Natural killer cell (primary cell): Measurements from ENCODE around the gene TACR2. TPM values are rescaled to one million over a fixed set of nuclear protein-coding genes. Genes with fewer than 3 reads are reported as not detected.

Experiments
- ATAC-seq, 3 donors: fragments of 150-1000 bp in 2 of 3; fragments of 200-7000 bp in 1 of 3; cut with Tn5 transposase; 1 replicate in 1 of 3; 2 replicates in 2 of 3; pipeline ENCODE4 v1.10.0; 2021; ENCODE audit warnings: mild to moderate bottlenecking in 2 of 3, moderate library complexity in 2 of 3
- DNase-seq, 2 donors: peaks; one replicate each; pipeline versions ENCODE4 v3.0.0 to v3.0.0-alpha.2; 2013 to 2021; ENCODE audit warnings: mixed read lengths in 1 of 2
- H3K27ac ChIP-seq: one replicate; pipeline ENCODE4 v1.5.1; 2013; ENCODE audit warnings: mild to moderate bottlenecking, low read length
- H3K27me3 ChIP-seq: one replicate; pipeline ENCODE4 v1.6.1; 2013; ENCODE audit warnings: low read length; ENCODE audit not compliant: control insufficient read depth, insufficient read depth
- H3K36me3 ChIP-seq: one replicate; pipeline ENCODE4 v1.6.1; 2013; ENCODE audit warnings: low read length; ENCODE audit not compliant: control insufficient read depth, insufficient read depth
- H3K4me1 ChIP-seq: one replicate; pipeline ENCODE4 v1.6.1; 2013; ENCODE audit warnings: low read length; ENCODE audit not compliant: control insufficient read depth, insufficient read depth
- H3K4me3 ChIP-seq: one replicate; pipeline ENCODE4 v1.5.1; 2013; ENCODE audit warnings: low read length
- H3K9me3 ChIP-seq: one replicate; pipeline ENCODE4 v1.6.1; 2013; ENCODE audit warnings: low read length; ENCODE audit not compliant: control insufficient read depth, insufficient read depth
- H3K27ac Mint-ChIP-seq, 2 donors: one replicate each; pipeline ENCODE4 v1.8.0; 2022; ENCODE audit warnings: mild to moderate bottlenecking in 2 of 2, mixed read lengths in 2 of 2, moderate library complexity in 1 of 2
- H3K27me3 Mint-ChIP-seq, 2 donors: one replicate each; pipeline ENCODE4 v1.8.0; 2022; ENCODE audit warnings: low read depth in 2 of 2, mixed read lengths in 2 of 2
- H3K36me3 Mint-ChIP-seq: one replicate; pipeline ENCODE4 v1.8.0; 2022; ENCODE audit warnings: mixed read lengths
- H3K4me1 Mint-ChIP-seq, 2 donors: one replicate each; pipeline ENCODE4 v1.8.0; 2022; ENCODE audit warnings: mixed read lengths in 2 of 2
- H3K4me3 Mint-ChIP-seq: one replicate; pipeline ENCODE4 v1.8.0; 2022; ENCODE audit warnings: mild to moderate bottlenecking, moderate library complexity, mixed read lengths
- H3K9me3 Mint-ChIP-seq, 2 donors: one replicate each; pipeline ENCODE4 v1.8.0; 2022; ENCODE audit warnings: mixed read lengths in 2 of 2
- CTCF ChIP-seq: fragments of 200-600 bp; IDR thresholded peaks from one replicate; pipeline ENCODE4 v1.8.0; 2022; ENCODE audit warnings: antibody characterized with exemption
- WGBS: methylation state at CpG from one replicate; pipeline ENCODE4 v1.1.7; 2013; ENCODE audit warnings: missing lambda C conversion rate; ENCODE audit not compliant: insufficient coverage; 5-methylcytosine and 5-hydroxymethylcytosine counted together
- intact Hi-C: fragments of 100-400 bp; cut with micrococcal nuclease; formaldehyde crosslinking; loops from one replicate; pipeline ENCODE4 v1.14.2; 2022
- total RNA-seq, 4 donors: library from RNA; stranded (reverse); fragments of 120-200 nt in 1 of 4; gene quantifications; one replicate each; pipeline versions ENCODE4 v1.2.3 to v1.2.4, GENCODE V29; 2013 to 2022

TACR2 gene
- total RNA-seq, 3 donors from 2014 or later (not counting 1 experiment from before 2014, with no cell fraction given), result not detected

- Mint-ChIP-seq H3K36me3 (no peaks in the 10 kb centered on the region), H3K9me3 (no peaks in the 10 kb centered on the region), H3K4me3 (peak overlapping the region; percentile 82), H3K4me1 (peaks cover 7 to 23% of the 10 kb centered on the region in 2 donors), H3K27me3 (no peaks in the 10 kb centered on the region), H3K27ac (peak overlapping the region; percentile 83 to 91)
- peak overlapping the region; percentile 84 for H3K27ac ChIP-seq
- no peaks in the 10 kb centered on the region for H3K9me3 ChIP-seq
- 4% methylated on average over 53 of the region's 64 CpGs for WGBS
- ATAC-seq (peak; percentile 91 to 96 (median 91)), DNase-seq (peak; percentile 90 to 97)
- peak overlapping the region; percentile 9 for H3K4me3 ChIP-seq
- no peaks in the 10 kb centered on the region for H3K27me3 ChIP-seq
- intact Hi-C loops, result loop anchor here (5.0 kb wide), 2 partner anchors 99 to 451 kb away; partner anchors contain the start of gene DDX21
- peak; percentile 80 for TF ChIP-seq CTCF
- no peaks in the 10 kb centered on the region for H3K36me3 ChIP-seq
- H3K4me1 ChIP-seq, result peaks cover 21% of the 10 kb centered on the region
These were observed 8.2 kb downstream of the TACR2 start for GRCh38 chr10:69408318-69409175.

GRCh38 chr10:69407621-69408301 lies 9.0 kb downstream of the TACR2 start:
- Mint-ChIP-seq H3K27me3 (no peaks in the 10 kb centered on the region), H3K4me3 (peak overlapping the region; percentile 60), H3K27ac (peak overlapping the region; percentile 83 to 91), H3K4me1 (peaks cover 7 to 19% of the 10 kb centered on the region in 2 donors), H3K36me3 (no peaks in the 10 kb centered on the region), H3K9me3 (no peaks in the 10 kb centered on the region)
- TF ChIP-seq CTCF, result no peak
- Histone ChIP-seq H3K27ac (peak overlapping the region; percentile 56), H3K9me3 (no peaks in the 10 kb centered on the region), H3K36me3 (peaks cover 3% of the 10 kb centered on the region), H3K4me1 (peaks cover 16% of the 10 kb centered on the region), H3K4me3 (no peak overlapping the region), H3K27me3 (no peaks in the 10 kb centered on the region)
- 72% methylated on average over 14 of the region's 14 CpGs for WGBS
- intact Hi-C loops, result loop anchor here (5.0 kb wide), 2 partner anchors 100 to 450 kb away; partner anchors contain the start of gene DDX21
- ATAC-seq (no peak), DNase-seq (peak; percentile 17 to 63)

GRCh38 chr10:69406816-69407580 lies 9.7 kb downstream of the TACR2 start:
- H3K4me3 ChIP-seq, result no peak overlapping the region
- no peak overlapping the region for H3K4me3 Mint-ChIP-seq
- H3K9me3 Mint-ChIP-seq, result no peaks in the 10 kb centered on the region
- H3K36me3 Mint-ChIP-seq, result no peaks in the 10 kb centered on the region
- TF ChIP-seq CTCF, result no peak
- no peaks in the 10 kb centered on the region for H3K27me3 ChIP-seq
- H3K27ac ChIP-seq, result no peak overlapping the region
- 92% methylated on average over 6 of the region's 6 CpGs for WGBS
- DNase-seq (peak in 1 of 2 donors; percentile 17), ATAC-seq (no peak)
- peaks cover 16% of the 10 kb centered on the region for H3K4me1 ChIP-seq
- peaks cover 7 to 19% of the 10 kb centered on the region in 2 donors for H3K4me1 Mint-ChIP-seq
- no peaks in the 10 kb centered on the region for H3K9me3 ChIP-seq
- peak overlapping the region in 1 of 2 donors; percentile 91 for H3K27ac Mint-ChIP-seq
- H3K27me3 Mint-ChIP-seq, result no peaks in the 10 kb centered on the region
- H3K36me3 ChIP-seq, result peaks cover 8% of the 10 kb centered on the region
- intact Hi-C loops, result loop anchor here (5.0 kb wide), 2 partner anchors 100 to 450 kb away; partner anchors contain the start of gene DDX21
